Adrenal gland (tissue), 12 donors: Measurements from ENCODE around the gene NAA16. TPM values are rescaled to one million over a fixed set of nuclear protein-coding genes. Genes with fewer than 3 reads are reported as not detected.

Experiments used
- DNase-seq, 7 donors: peaks; one replicate each; pipeline ENCODE4 v3.0.0-alpha.2; 2019 to 2020
- H3K27ac ChIP-seq, 5 donors: fragments of 200-600 bp; sonication (generic) in 4 of 5; 1 replicate in 3 of 5; 2 replicates in 2 of 5; pipeline versions ENCODE4 v1.5.1 to v1.8.0; 2016 to 2020; ENCODE audit warnings: mild to moderate bottlenecking in 1 of 5
- H3K27me3 ChIP-seq: fragments of 200-600 bp; 2 replicates; pipeline ENCODE4 v1.8.0; 2021
- H3K36me3 ChIP-seq, 2 donors: fragments of 200-600 bp; replicated peaks in 1 of 2; 1 replicate in 1 of 2; 2 replicates in 1 of 2; pipeline versions ENCODE4 v1.5.1 to v1.8.0; 2018 to 2022
- H3K4me1 ChIP-seq, 2 donors: fragments of 200-600 bp; replicated peaks in 1 of 2; 1 replicate in 1 of 2; 2 replicates in 1 of 2; pipeline versions ENCODE4 v1.5.1 to v1.8.0; 2018 to 2021
- H3K4me3 ChIP-seq, 4 donors: fragments of 200-600 bp; sonication (generic) in 3 of 4; one replicate each; pipeline ENCODE4 v1.5.1; 2016 to 2018
- H3K9me3 ChIP-seq, 3 donors: fragments of 200-600 bp; sonication (generic) in 1 of 3; replicated peaks in 1 of 3; 1 replicate in 2 of 3; 2 replicates in 1 of 3; pipeline versions ENCODE4 v1.5.1 to v1.8.0; 2016 to 2021
- POLR2A ChIP-seq, 2 donors: fragments of 450-650 bp; IDR thresholded peaks; one replicate each; pipeline ENCODE4 v1.6.1; 2017; ENCODE audit warnings: antibody characterized with exemption in 2 of 2, mild to moderate bottlenecking in 2 of 2, moderate library complexity in 1 of 2
- WGBS, 4 donors: extraction: QIAGEN DNeasy Blood & Tissue Kit in 2 of 4; methylation state at CpG; one replicate each; pipeline versions ENCODE4 v1.1.5 to v1.1.7; 2013 to 2017; 5-methylcytosine and 5-hydroxymethylcytosine counted together
- intact Hi-C, 2 donors: fragments of 100-400 bp; cut with DNase I; formaldehyde crosslinking; loops; one replicate each; pipeline versions ENCODE4 v1.14.1 to v1.15.0; 2022 to 2023
- polyA plus RNA-seq, 3 donors: library from polyadenylated mRNA; stranded (reverse); fragments of 200-250 nt in 2 of 3; fragments of 350-450 nt in 1 of 3; fragmentation: Illumina TruSeq in 1 of 3; extraction: RNeasy Lipid Tissue Mini Kit (QIAGEN cat#74804) in 1 of 3; gene quantifications; one replicate each; pipeline ENCODE4 v1.2.3, GENCODE V29; 2013 to 2014
- total RNA-seq, 9 donors: library from RNA; depleted of rRNA in 4 of 9; stranded (reverse); fragments of >200 nt in 4 of 9; fragments of 120-200 nt in 1 of 9; fragmentation: NEBNext Ultra II Directional in 1 of 9; extraction: Animal tissue kit (Norgen Biotek cat#: 25700) in 1 of 9; gene quantifications; one replicate each; pipeline versions ENCODE4 v1.1.0 to v1.2.4, GENCODE V29; 2013 to 2023
- TF ChIP-seq, protein P1 (sequence below), 6 experiments: fragments of 450-650 bp in 4 of 6; fragments of 200-600 bp in 2 of 6; sonication (generic) in 1 of 6; IDR thresholded peaks; 1 replicate in 5 of 6; 2 replicates in 1 of 6; pipeline versions ENCODE4 v1.5.1 to v1.8.0; 2016 to 2021; ENCODE audit warnings: antibody characterized with exemption in 6 of 6, mild to moderate bottlenecking in 2 of 6, moderate library complexity in 1 of 6
- donor health status: healthy with polysubstance abuse.
- donor health status: Bipolar disorder and iron deficiency.
- donor health status: DM: yes; HTN: yes; CAD: no.
- donor health status: DM: no; HTN: no; CAD: no.
- donor health status: DM: no; HTN: no; CAD: no.
- donor health status: DM: yes; HTN: yes; CAD: no.

The NAA16 gene
- total and polyA plus RNA-seq, 12 donors = 3.2 to 26.2 (median 16.8) TPM

DNA sequence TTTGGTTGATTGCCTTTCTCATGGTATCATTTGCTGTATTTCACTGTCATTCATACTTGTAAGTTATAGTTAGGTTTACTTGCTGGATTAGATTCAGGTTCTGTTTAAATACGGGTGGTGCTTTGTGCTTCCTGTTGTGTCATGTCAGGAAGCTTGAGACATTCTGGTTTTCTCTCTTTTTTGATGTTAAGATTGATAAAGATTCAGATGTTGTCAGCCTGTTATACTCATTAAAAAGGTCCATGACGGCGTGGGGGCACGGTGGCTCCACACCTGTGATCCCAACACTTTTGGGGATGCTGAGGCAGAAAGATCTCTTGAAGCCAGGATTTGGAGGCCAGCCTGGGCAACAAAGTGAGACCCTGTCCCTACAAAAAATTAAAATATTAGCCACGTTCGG lies 45.7 kb downstream of the NAA16 start:
- no peaks in the 10 kb centered on the region for H3K9me3 ChIP-seq
- intact Hi-C loops = no loop called here

GRCh38 chr13:41361491-41361890 lies 50.4 kb downstream of the NAA16 start:
- no peak for DNase-seq
- no peaks in the 10 kb centered on the region for H3K27me3 ChIP-seq
- H3K4me3 ChIP-seq = no peak overlapping the region
- peaks cover 0 to 34% of the 10 kb centered on the region in 2 donors for H3K36me3 ChIP-seq
- peaks cover 0 to 11% of the 10 kb centered on the region in 2 donors for H3K4me1 ChIP-seq
- TF ChIP-seq POLR2A (IDR thresholded peaks at IDR 0.05) = no peak
- TF ChIP-seq, protein P1, sequence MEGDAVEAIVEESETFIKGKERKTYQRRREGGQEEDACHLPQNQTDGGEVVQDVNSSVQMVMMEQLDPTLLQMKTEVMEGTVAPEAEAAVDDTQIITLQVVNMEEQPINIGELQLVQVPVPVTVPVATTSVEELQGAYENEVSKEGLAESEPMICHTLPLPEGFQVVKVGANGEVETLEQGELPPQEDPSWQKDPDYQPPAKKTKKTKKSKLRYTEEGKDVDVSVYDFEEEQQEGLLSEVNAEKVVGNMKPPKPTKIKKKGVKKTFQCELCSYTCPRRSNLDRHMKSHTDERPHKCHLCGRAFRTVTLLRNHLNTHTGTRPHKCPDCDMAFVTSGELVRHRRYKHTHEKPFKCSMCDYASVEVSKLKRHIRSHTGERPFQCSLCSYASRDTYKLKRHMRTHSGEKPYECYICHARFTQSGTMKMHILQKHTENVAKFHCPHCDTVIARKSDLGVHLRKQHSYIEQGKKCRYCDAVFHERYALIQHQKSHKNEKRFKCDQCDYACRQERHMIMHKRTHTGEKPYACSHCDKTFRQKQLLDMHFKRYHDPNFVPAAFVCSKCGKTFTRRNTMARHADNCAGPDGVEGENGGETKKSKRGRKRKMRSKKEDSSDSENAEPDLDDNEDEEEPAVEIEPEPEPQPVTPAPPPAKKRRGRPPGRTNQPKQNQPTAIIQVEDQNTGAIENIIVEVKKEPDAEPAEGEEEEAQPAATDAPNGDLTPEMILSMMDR (IDR thresholded peaks at IDR 0.05) = no peak
- 53 to 74% (median 70%) methylated on average over 5 of the region's 5 CpGs for WGBS, 4 donors
- intact Hi-C loops = no loop called here
- no peak overlapping the region for H3K27ac ChIP-seq
- no peaks in the 10 kb centered on the region for H3K9me3 ChIP-seq

More for the DNA sequence above, 45.7 kb downstream of the NAA16 start:
- Histone ChIP-seq H3K27me3 (no peaks in the 10 kb centered on the region), H3K36me3 (peaks cover 0 to 18% of the 10 kb centered on the region in 2 donors), H3K4me3 (no peak overlapping the region), H3K4me1 (peaks cover 0 to 15% of the 10 kb centered on the region in 2 donors), H3K27ac (no peak overlapping the region)
- 77 to 84% (median 80%) methylated on average over 6 of the region's 6 CpGs for WGBS, 4 donors
- no peak for TF ChIP-seq POLR2A (IDR thresholded peaks at IDR 0.05)
- TF ChIP-seq, protein P1 (IDR thresholded peaks at IDR 0.05) = no peak
- no peak for DNase-seq

GRCh38 chr13:41364043-41364442 lies 53.0 kb downstream of the NAA16 start:
- 92 to 96% (median 95%) methylated on average over 2 of the region's 2 CpGs for WGBS, 4 donors
- Histone ChIP-seq H3K27me3 (no peaks in the 10 kb centered on the region), H3K9me3 (no peaks in the 10 kb centered on the region), H3K27ac (no peak overlapping the region), H3K4me1 (no peaks in the 10 kb centered on the region), H3K36me3 (peaks cover 0 to 38% of the 10 kb centered on the region in 2 donors), H3K4me3 (no peak overlapping the region)
- no peak for TF ChIP-seq POLR2A (IDR thresholded peaks at IDR 0.05)
- TF ChIP-seq, protein P1 (IDR thresholded peaks at IDR 0.05) = no peak
- intact Hi-C loops = no loop called here
- DNase-seq = no peak

DNA sequence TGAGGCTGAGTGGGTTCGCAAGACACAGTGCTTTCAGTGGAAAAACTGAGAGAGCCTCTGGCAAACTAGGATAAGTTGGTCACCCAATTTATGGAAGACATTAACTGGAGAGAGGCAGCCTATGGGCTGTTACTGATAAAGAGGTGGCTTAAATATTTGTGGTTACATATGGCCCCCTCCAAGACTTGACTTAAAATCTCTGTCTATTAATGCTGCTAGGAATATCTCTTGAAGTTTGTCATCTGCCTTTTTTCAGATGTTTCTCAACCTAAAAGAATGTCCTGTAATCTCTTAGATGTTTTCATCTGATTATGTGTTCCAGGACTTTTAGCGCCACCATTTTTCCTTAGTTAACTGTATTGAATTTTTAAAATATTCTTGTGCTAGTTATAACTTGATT lies 54.6 kb downstream of the NAA16 start:
- intact Hi-C loops = no loop called here
- no peaks in the 10 kb centered on the region for H3K27me3 ChIP-seq
- H3K27ac ChIP-seq = no peak overlapping the region
- peaks cover 0 to 36% of the 10 kb centered on the region in 2 donors for H3K36me3 ChIP-seq
- no peak for DNase-seq
- no peaks in the 10 kb centered on the region for H3K4me1 ChIP-seq
- no peak for TF ChIP-seq POLR2A (IDR thresholded peaks at IDR 0.05)
- TF ChIP-seq, protein P1 (IDR thresholded peaks at IDR 0.05) = no peak
- WGBS, 4 donors = 93 to 96% (median 94%) methylated on average over 2 of the region's 2 CpGs
- H3K4me3 ChIP-seq = no peak overlapping the region
- no peaks in the 10 kb centered on the region for H3K9me3 ChIP-seq
